GM12874 (cell line): Measurements from ENCODE around the gene LGR6.

Experiments
- CTCF ChIP-seq: IDR thresholded peaks from 2 replicates; pipeline ENCODE4 v1.5.1; 2011; ENCODE audit warnings: low read depth, mild to moderate bottlenecking, control low read depth, low read length, moderate library complexity; ENCODE audit not compliant: insufficient read depth

LGR6 gene

GRCh38 chr1:202276920-202277319 lies 83.3 kb downstream of the LGR6 start:
- TF ChIP-seq CTCF, result no peak

DNA sequence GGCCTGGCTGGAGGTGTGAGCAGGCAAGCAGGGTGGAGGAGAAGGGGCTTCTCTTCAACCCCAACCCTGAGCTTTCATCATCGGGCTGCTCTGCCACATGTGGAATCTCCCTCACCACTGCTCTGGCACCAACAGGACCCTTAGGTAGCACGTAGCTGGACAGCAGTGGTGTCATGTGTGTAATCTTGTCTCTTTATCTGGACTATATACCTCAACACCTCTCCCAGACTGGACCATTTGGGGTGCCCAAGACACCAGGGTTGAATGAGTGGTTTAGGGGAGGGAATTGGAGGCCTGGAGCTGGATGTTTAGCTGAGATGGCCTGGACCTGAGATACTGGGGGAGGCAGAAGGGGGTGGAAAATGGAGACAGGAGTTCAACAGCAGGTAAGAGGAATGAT lies 85.2 kb downstream of the LGR6 start:
- no peak for TF ChIP-seq CTCF

DNA sequence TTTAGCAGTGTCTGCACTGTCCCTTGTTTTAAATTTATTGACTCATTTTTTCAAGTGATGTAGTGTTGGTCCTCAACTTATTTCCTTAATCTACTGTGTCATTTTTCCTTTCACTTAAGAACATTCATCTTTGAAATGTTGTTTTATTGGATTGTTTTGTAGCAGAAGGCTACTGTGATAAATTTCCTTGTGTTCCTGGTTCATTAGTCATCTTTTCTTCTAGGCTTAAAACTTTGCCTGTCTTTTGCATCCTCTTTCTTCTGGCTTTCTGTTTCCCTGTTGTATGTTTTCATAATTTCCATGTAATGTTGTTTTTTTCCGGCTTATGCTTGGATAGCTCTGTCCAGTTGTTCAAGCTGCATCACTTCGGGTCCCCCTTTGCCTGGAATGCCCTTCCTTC lies 86.2 kb downstream of the LGR6 start:
- TF ChIP-seq CTCF, result no peak

GRCh38 chr1:202280595-202280994 lies 87.0 kb downstream of the LGR6 start:
- TF ChIP-seq CTCF, result no peak

DNA sequence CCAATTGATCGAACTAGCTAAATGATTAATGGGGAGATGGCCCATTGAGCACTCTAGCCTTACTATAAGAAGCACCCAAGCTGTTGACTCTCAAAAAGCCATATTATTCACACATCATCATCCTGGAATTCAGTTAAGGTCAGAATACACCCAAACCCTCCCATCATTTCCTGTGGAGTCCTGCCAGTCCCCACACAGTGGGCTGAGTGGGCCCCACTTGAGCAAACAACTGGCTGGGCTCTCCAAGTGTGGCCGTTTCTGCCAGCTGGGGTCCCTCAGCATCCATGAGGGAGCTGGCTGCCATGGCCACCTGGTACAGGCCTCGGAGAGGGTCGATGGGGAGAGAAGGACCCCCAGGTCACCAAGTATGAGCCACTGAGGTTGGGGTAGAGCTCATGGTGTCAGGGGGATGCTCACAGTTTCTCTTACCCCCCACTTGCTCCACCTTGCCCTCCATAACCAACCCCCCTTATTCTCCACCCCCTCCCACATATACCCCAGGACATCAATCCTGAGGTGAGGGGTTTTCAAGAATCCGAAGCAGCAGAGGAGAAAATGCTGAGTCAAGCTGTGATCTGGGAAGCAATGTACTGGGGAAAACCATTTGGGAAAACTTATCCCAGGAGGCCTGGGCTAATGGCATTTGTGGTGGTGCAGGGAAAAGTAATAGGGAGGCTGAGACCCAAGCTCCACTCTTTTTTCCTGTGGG lies 87.9 kb downstream of the LGR6 start:
- no peak for TF ChIP-seq CTCF

DNA sequence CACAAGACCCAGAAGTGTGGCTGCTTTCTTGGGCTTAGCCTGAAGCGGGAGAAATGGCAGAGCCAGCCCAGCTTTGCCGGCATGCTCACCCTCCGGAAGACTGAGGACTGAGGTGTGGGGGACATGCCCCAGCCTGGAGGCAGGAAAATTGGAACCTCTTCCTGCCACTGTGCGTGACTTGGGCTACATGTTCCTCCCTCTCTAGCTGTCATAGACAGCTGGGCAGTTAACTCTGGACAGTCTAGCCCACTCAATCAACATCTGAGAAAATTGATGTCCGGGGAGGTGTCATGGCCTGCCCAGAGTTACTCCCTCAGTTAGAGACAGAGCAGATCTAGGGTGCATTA lies 88.4 kb downstream of the LGR6 start:
- no peak for TF ChIP-seq CTCF

GRCh38 chr1:202282596-202283283 lies 89.1 kb downstream of the LGR6 start:
- TF ChIP-seq CTCF, result no peak
